K562 (cell line): ENCODE data around the gene FAM167B. TPM values are rescaled to one million over a fixed set of nuclear protein-coding genes. Genes with fewer than 3 reads are reported as not detected.

Source experiments
- BRF2 ChIP-seq: IDR thresholded peaks from 3 replicates; pipeline ENCODE4 v1.6.1; 2011; ENCODE audit warnings: borderline replicate concordance, mild to moderate bottlenecking; ENCODE audit not compliant: insufficient read length, insufficient read depth
- CBX8 ChIP-seq: fragments of 200-600 bp; sonication (generic); IDR thresholded peaks from 2 replicates; pipeline ENCODE4 v1.6.1; 2012; ENCODE audit warnings: borderline replicate concordance, mixed run types, low read depth, mild to moderate bottlenecking, moderate library complexity, mixed read lengths, low read length, control low read depth, inconsistent platforms; ENCODE audit not compliant: poor library complexity, severe bottlenecking; ENCODE audit errors: extremely low read depth
- CREB3 ChIP-seq: fragments of 450-650 bp; conservative IDR thresholded peaks from 2 replicates; pipeline ENCODE4 v1.6.1; 2016; ENCODE audit warnings: missing genetic modification characterization, low read depth, mild to moderate bottlenecking, missing compliant biosample characterization, moderate library complexity
- E2F3 ChIP-seq: fragments of 250-450 bp; sonication (Bioruptor Pico); IDR thresholded peaks from 2 replicates; pipeline ENCODE4 v1.4.0; 2020; ENCODE audit warnings: mild to moderate bottlenecking
- ELK3 ChIP-seq: fragments of 450-650 bp; formaldehyde crosslinking; IDR thresholded peaks from 2 replicates; pipeline ENCODE4 v1.4.0; 2020; ENCODE audit warnings: mild to moderate bottlenecking
- HEY1 ChIP-seq: fragments of 250-450 bp; sonication (Bioruptor Pico); IDR thresholded peaks from 2 replicates; pipeline ENCODE4 v1.5.0; 2020; ENCODE audit warnings: mild to moderate bottlenecking, moderate library complexity, borderline replicate concordance
- ILK ChIP-seq: fragments of 450-650 bp; IDR thresholded peaks from 2 replicates; pipeline ENCODE4 v1.6.1; 2016; ENCODE audit warnings: missing genetic modification characterization, low read depth, mild to moderate bottlenecking, missing compliant biosample characterization, moderate library complexity, borderline replicate concordance
- KLF16 ChIP-seq: IDR thresholded peaks from 2 replicates; pipeline ENCODE4 v1.6.1; 2016; ENCODE audit warnings: antibody characterized with exemption
- MCM3 ChIP-seq: fragments of 450-650 bp; IDR thresholded peaks from 2 replicates; pipeline ENCODE4 v1.6.1; 2016
- MXI1 ChIP-seq: IDR thresholded peaks from 2 replicates; pipeline ENCODE4 v1.6.1; 2011; ENCODE audit warnings: low read depth, mild to moderate bottlenecking, improper control_type of control experiment, low read length
- SRSF7 ChIP-seq: fragments of 200-400 bp; formaldehyde crosslinking; optimal IDR thresholded peaks from 2 replicates; pipeline ENCODE3; 2017; ENCODE audit warnings: mild to moderate bottlenecking, low read depth, low read length
- STAT6 ChIP-seq: sonication (generic); formaldehyde crosslinking; IDR thresholded peaks from 2 replicates; pipeline ENCODE4 v1.8.1; 2023; ENCODE audit warnings: mild to moderate bottlenecking, missing genetic modification reagents
- TAF1 ChIP-seq: IDR thresholded peaks from 2 replicates; pipeline ENCODE4 v1.6.1; 2011; ENCODE audit warnings: mild to moderate bottlenecking, low read length, moderate library complexity; ENCODE audit not compliant: insufficient read depth, control insufficient read depth, severe bottlenecking; ENCODE audit errors: extremely low read depth
- YBX1 ChIP-seq: fragments of 450-650 bp; IDR thresholded peaks from 2 replicates; pipeline ENCODE4 v1.7.1; 2016; ENCODE audit warnings: mild to moderate bottlenecking
- ZFP30 ChIP-seq: fragments of 250-450 bp; sonication (Bioruptor Pico); IDR thresholded peaks from 2 replicates; pipeline ENCODE4 v1.8.0; 2022; ENCODE audit warnings: moderate library complexity, mild to moderate bottlenecking, inconsistent platforms, borderline replicate concordance
- ZNF121 ChIP-seq: sonication (generic); formaldehyde crosslinking; conservative IDR thresholded peaks from 2 replicates; pipeline ENCODE4 v1.8.0; 2022; ENCODE audit warnings: missing genetic modification reagents
- ZNF133 ChIP-seq: fragments of 250-450 bp; sonication (Bioruptor Pico); IDR thresholded peaks from 2 replicates; pipeline ENCODE4 v1.4.0; 2020; ENCODE audit warnings: mild to moderate bottlenecking
- ZNF140 ChIP-seq: fragments of 250-450 bp; sonication (Bioruptor Pico); IDR thresholded peaks from 2 replicates; pipeline ENCODE4 v1.8.0; 2021; ENCODE audit warnings: moderate library complexity, mild to moderate bottlenecking, inconsistent platforms
- ZNF239 ChIP-seq: fragments of 250-450 bp; sonication (Bioruptor Pico); IDR thresholded peaks from 2 replicates; pipeline ENCODE4 v1.4.0; 2020; ENCODE audit warnings: mild to moderate bottlenecking
- ZNF431 ChIP-seq: sonication (generic); formaldehyde crosslinking; IDR thresholded peaks from 2 replicates; pipeline ENCODE4 v1.8.0; 2022; ENCODE audit warnings: mild to moderate bottlenecking, missing genetic modification reagents
- ZNF830 ChIP-seq: fragments of 250-450 bp; sonication (Bioruptor Pico); IDR thresholded peaks from 2 replicates; pipeline ENCODE4 v1.5.0; 2021; ENCODE audit warnings: mild to moderate bottlenecking
- ZZZ3 ChIP-seq: fragments of 450-650 bp; IDR thresholded peaks from 2 replicates; pipeline ENCODE4 v1.6.1; 2016; ENCODE audit warnings: antibody characterized with exemption, mild to moderate bottlenecking, moderate library complexity
- polyA plus RNA-seq, 8 experiments: library from polyadenylated mRNA; depleted of rRNA in 4 of 8; stranded (reverse) in 5 of 8; unstranded in 3 of 8; fragments of >200 nt; fragmentation: Nextera tagmentation in 2 of 8; fragmentation: Illumina TruSeq in 1 of 8; extraction: Ambion mirVana in 2 of 8; extraction: Trizol in 1 of 8; gene quantifications; 2 replicates each; pipeline versions ENCODE4 v1.2.1 to v1.2.3, GENCODE V29; 2011 to 2014; ENCODE audit warnings: inconsistent platforms in 1 of 8, missing spikeins in 1 of 8
- total RNA-seq, 7 experiments: library from RNA; depleted of rRNA in 6 of 7; stranded (reverse); fragments of >200 nt in 6 of 7; fragmentation: Illumina TruSeq in 2 of 7; extraction: Trizol in 2 of 7; gene quantifications; 2 replicates each; pipeline versions ENCODE4 v1.2.1 to v1.2.3, GENCODE V29; 2011 to 2021; ENCODE audit warnings: low replicate concordance in 1 of 7

The FAM167B gene
- total and polyA plus RNA-seq, 9 of the 15 experiments (the other 6 are each of a cell fraction or from before 2014, with no cell fraction given) = not detected

- TF ChIP-seq STAT6 (CRISPR knock-in tag) (peak; percentile 50; the same call in 1 of the 2 replicates), ZNF140 (CRISPR knock-in tag) (no peak), CBX8 (no peak), KLF16 (no peak), E2F3 (CRISPR knock-in tag) (peak; percentile 94), ZNF133 (no peak), YBX1 (no peak), HEY1 (CRISPR knock-in tag) (no peak), MCM3 (no peak), SRSF7 (no peak), ELK3 (CRISPR knock-in tag) (no peak), ZNF121 (CRISPR knock-in tag) (no peak), TAF1 (peak; percentile 89), ILK (tag) (no peak), BRF2 (no peak), ZZZ3 (0 out of 2 replicates have a peak, but pooled peaks have one; percentile 57), ZNF239 (CRISPR knock-in tag) (no peak), CREB3 (tag) (no peak), ZNF431 (CRISPR knock-in tag) (no peak), ZNF830 (CRISPR knock-in tag) (no peak), ZFP30 (CRISPR knock-in tag) (no peak), MXI1 (peak; percentile 97)
Measured at GRCh38 chr1:32205401-32206370, 41.3 kb upstream of the FAM167B start, which contains the start of gene IQCC (continued).
